GM12878 (cell line): ENCODE results near the gene RBM19.

ENCODE experiments used
- CTCF ChIP-seq, 3 experiments: IDR thresholded peaks in 2 of 3; conservative IDR thresholded peaks in 1 of 3; 2 replicates each; pipeline ENCODE4 v1.5.1; 2011; ENCODE audit warnings: low read depth in 3 of 3, low read length in 3 of 3, mild to moderate bottlenecking in 3 of 3, control low read depth in 2 of 3, moderate library complexity in 2 of 3, inconsistent platforms in 1 of 3, mixed read lengths in 1 of 3; ENCODE audit not compliant: control insufficient read depth in 2 of 3, insufficient read depth in 1 of 3; ENCODE audit errors: extremely low read depth in 1 of 3
- EGR1 ChIP-seq, 2 experiments: IDR thresholded peaks; 1 replicate in 1 of 2; 2 replicates in 1 of 2; pipeline ENCODE4 v1.6.1; 2011 to 2012; ENCODE audit warnings: low read depth in 2 of 2, low read length in 2 of 2, borderline replicate concordance in 1 of 2, mild to moderate bottlenecking in 1 of 2, moderate library complexity in 1 of 2
- MXI1 ChIP-seq: fragments of 150-350 bp; IDR thresholded peaks from 2 replicates; pipeline ENCODE4 v1.6.1; 2011; ENCODE audit warnings: low read depth, mild to moderate bottlenecking, inconsistent platforms, low read length, improper control_type of control experiment
- POLR2AphosphoS5 ChIP-seq: IDR thresholded peaks from 2 replicates; pipeline ENCODE4 v1.6.1; 2011; ENCODE audit warnings: mild to moderate bottlenecking, low read length, inconsistent platforms
- SMC3 ChIP-seq: IDR thresholded peaks from 2 replicates; pipeline ENCODE4 v1.6.1; 2011; ENCODE audit warnings: low read length, improper control_type of control experiment, borderline replicate concordance
- SP1 ChIP-seq: IDR thresholded peaks from one replicate; pipeline ENCODE4 v1.6.1; 2011; ENCODE audit warnings: low read depth, low read length
- TF ChIP-seq, protein P1 (sequence below): IDR thresholded peaks from 2 replicates; pipeline ENCODE4 v1.6.1; 2011; ENCODE audit warnings: low read depth, mild to moderate bottlenecking, low read length, moderate library complexity, borderline replicate concordance; ENCODE audit errors: extremely low read depth

DNA sequence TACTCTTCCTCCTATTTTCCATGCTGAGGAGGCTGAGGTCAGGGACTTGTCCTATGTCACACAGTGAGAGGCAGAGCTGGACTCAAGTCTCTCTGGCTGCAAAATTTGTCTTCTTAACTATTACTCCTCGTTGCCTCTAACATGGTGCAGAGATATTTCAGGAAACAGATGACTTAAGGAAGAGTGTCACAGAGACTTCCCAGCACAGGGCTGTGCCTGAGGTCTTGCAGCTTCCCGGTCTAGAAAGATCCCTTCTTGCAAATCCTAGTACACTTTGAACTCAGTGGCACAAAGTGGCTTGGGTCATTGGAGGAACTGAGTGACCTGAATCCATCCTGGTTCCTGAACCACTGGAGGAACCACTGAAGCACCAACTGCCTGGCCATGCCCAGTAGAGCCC is 17.1 kb upstream of the RBM19 start:
- TF ChIP-seq CTCF (IDR thresholded peaks at IDR 0.05 in 2 of 3, conservative IDR thresholded peaks at IDR 0.05 in 1 of 3; ENCODE audit: control insufficient read depth in 2 of 3, extremely low read depth in 1 of 3, insufficient read depth in 1 of 3, low read depth in 3 of 3, low read length in 3 of 3) (no peak), SP1 (no peak), EGR1 (IDR thresholded peaks at IDR 0.05; ENCODE audit: borderline replicate concordance in 1 of 2, low read depth in 2 of 2, low read length in 2 of 2) (no peak), SMC3 (no peak), POLR2AphosphoS5 (no peak), MXI1 (no peak)
- TF ChIP-seq, protein P1, sequence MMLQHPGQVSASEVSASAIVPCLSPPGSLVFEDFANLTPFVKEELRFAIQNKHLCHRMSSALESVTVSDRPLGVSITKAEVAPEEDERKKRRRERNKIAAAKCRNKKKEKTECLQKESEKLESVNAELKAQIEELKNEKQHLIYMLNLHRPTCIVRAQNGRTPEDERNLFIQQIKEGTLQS, result no peak
